Keratinocyte (primary cell): Measurements from ENCODE around the gene SLC30A1.

Experiments used
- CTCF ChIP-seq, 3 experiments: IDR thresholded peaks in 1 of 3; conservative IDR thresholded peaks in 1 of 3; optimal IDR thresholded peaks in 1 of 3; 2 replicates in 2 of 3; 3 replicates in 1 of 3; pipeline versions ENCODE3 to v1.5.1; 2011; ENCODE audit warnings: low read length in 3 of 3, mild to moderate bottlenecking in 3 of 3, moderate library complexity in 2 of 3, control low read depth in 1 of 3, inconsistent platforms in 1 of 3; ENCODE audit not compliant: insufficient read depth in 2 of 3; ENCODE audit errors: extremely low read depth in 1 of 3
- EZH2 ChIP-seq: IDR thresholded peaks from one replicate; pipeline ENCODE4 v1.6.1; 2012; ENCODE audit warnings: inconsistent platforms, mild to moderate bottlenecking, low read length, moderate library complexity

- no peak for TF ChIP-seq CTCF (optimal IDR thresholded peaks at IDR 0.05 in 1 of 3, IDR thresholded peaks at IDR 0.05 in 1 of 3, conservative IDR thresholded peaks at IDR 0.05 in 1 of 3; ENCODE audit: extremely low read depth in 1 of 3, insufficient read depth in 2 of 3, low read length in 3 of 3)
- TF ChIP-seq EZH2, result no peak
Observed at GRCh38 chr1:211609120-211610024, 30.4 kb upstream of the SLC30A1 start.
